ENCODE results near the gene BRINP1. TPM values are rescaled to one million over a fixed set of nuclear protein-coding genes. Genes with fewer than 3 reads are reported as not detected.

Gene BRINP1
- total RNA-seq, 1 donor from 2014 or later, result 0.27 TPM

DNA sequence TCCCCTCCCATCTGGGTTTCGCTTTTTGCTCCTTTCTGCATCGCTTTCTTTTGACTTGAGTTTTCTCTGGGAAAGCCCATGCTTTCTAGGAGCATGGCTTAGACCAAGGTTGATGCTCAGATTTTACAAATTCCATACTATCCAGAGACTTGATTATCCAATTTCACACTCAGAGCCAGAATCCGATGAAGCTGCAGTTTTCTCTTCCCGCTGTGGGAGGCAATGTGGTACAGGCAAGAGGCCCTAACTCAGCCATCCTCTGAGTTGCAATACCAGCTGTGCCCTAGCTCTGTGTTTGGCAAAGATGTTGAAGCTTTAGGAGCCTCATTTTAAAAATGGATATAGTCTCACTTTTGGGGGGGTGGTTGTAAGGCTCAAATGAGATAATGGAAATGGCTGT lies 85.1 kb downstream of the BRINP1 start:
- no peak for ATAC-seq
- intact Hi-C loops (cut with micrococcal nuclease), result loop anchor here (10.0 kb wide), 1 partner anchor 289 kb away; no protein-coding TSS in a partner anchor
- no peak for DNase-seq

DNA sequence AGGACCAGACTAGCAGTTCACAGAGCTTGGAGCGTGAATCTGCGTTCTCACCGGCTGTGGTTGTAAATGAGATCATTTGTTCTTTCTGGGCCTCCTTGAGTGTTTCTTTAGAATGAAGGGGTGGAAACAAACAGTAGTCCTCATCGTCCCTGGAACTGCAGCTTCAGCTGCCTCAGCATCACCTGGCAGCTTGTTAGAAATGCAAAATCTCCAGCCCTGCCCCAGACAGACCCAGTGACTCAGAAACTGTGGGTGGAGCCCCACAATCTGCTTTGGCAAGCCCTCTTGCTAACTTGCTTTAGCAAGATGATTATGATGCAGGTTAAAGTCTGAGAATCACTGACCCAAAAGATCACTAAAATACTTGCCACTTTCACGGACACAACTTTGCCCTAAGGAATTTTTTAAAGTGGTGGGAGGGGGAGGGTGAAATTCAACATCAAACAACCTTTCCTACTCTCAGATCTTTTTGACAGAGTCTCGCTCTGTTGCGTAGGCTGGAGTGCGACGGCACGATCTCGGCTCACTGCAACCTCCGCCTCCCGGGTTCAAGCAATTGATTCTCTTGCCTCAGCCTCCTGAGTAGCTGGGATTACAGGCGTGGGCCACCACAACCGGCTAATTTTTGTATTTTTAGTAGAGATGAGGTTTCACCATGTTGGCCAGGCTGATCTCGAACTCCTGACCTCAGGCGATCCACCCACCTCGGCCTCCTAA lies 86.0 kb downstream of the BRINP1 start:
- DNase-seq, result peak; percentile 34
- peak; percentile 52 for ATAC-seq
- intact Hi-C loops (cut with micrococcal nuclease), result loop anchor here (10.0 kb wide), 1 partner anchor 288 kb away; no protein-coding TSS in a partner anchor

DNA sequence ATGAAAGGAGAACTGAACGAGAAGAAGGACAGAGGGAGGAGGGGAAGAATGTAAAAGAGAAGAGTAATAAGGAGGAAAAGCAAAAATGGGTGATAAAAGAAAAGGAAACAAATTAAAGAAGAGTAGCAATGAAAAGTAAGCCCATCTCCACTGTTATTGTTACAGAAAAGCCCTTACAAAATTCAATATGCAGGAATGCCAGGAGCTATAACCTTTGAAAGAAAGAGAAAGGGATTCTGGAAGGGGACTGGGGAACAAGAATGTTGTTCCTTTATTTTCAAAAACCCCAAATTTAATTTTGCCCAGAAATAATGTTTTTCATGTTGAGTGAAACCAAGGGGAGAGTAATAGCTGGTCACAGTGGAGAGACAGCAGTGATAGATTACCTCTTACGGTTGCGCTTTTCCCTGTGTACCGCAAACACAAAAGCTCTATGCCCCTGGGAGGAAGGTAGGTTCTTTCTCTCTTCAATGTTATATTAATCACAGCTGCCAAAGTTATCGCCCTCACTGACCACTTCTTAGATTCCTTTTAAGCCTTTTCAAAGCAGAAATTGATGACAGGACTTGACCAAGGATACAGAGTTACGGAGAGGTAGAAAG lies 86.7 kb downstream of the BRINP1 start:
- ATAC-seq (no peak), DNase-seq (no peak)
- intact Hi-C loops (cut with micrococcal nuclease), result loop anchor here (10.0 kb wide), 1 partner anchor 288 kb away; no protein-coding TSS in a partner anchor

DNA sequence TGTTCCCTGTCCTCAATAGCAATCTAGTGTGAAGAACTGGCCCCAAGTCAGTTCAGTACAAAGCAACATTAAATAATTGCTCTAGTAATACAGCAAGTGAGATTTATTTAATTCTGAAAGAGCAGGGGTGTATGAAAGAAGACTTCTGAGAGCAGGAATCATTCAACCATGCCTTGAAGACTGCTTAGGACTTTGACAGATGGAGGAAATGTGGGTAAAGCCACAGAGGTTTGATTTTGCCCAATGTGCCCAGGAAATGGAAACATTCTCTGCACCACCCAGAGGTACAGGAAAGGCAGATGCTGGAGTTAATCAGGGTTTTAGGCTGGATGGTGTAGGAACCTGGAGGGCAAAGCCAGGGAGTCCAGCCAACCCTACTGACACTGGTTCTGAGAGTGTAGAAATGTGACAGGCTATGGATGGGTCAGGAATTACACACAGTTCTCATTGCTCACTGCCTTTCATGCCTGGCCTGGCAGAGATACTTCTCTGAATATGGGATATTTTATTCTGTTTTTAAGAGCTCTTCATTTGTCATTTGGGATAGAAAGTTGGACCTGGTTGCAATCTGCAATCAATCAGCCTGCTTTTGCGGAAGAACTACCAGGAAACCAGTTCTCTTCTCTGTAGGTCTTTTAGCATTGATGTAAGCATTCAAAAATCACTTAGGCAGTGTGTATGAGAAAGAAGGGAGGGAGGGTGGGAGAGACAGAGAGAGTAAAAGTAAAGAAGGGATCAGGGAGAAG lies 88.3 kb downstream of the BRINP1 start:
- DNase-seq (no peak), ATAC-seq (no peak)
- intact Hi-C loops (cut with micrococcal nuclease), result loop anchor here (10.0 kb wide), 1 partner anchor 286 kb away; no protein-coding TSS in a partner anchor

DNA sequence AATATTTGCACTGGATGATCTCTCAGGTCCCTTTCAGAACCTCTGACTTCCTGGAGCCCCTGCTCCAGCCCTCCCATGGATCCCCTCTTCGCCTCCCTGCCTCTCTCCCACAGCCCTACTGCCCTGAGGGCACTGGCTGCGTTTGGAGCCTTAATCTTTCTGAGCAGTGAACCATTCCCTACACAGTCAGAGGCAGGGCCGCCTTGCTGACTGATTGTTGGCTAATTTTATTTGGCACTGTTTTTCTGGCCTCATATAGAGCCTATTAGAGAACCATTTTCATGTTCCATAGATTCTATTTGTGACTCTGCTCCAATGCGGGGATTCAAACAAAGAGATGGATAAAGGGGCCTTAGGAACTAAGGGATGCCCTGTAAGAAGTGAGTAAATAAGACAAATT lies 91.1 kb downstream of the BRINP1 start:
- no peak for ATAC-seq
- intact Hi-C loops (cut with micrococcal nuclease), result no loop called here
- DNase-seq, result no peak

DNA sequence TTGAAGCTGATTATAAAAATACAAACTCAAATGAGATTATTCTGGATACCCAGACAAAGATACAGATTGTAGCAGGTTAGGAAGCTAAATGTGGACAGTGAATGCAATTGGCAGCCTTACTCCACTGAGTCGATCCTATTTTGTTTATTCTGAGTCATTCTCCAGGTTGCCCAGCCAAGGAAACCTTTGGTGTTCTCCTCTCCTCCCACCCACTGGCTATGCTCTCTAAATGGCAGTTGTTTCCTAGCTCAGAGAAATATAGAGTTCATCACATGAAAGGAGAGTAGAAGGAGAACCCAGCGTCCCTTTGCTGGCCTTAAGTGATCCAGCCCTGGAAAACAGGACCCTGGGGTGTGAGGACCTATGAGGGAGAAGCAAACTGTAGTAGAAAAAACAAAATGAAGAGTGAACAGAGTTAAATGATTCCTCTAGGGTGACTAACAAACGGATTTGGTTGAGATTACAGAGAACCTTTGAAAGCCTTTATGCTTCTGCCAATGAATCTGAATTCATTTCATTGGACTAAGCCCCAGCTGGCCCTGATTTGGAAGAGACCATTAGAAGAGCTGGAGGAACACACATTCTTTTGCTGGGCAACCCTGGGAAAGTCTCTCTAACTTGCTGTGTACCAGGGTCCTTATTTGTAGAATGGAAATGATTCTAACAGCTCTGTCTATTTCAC lies 95.1 kb downstream of the BRINP1 start:
- intact Hi-C loops (cut with micrococcal nuclease), result no loop called here
- ATAC-seq (peak; percentile 71), DNase-seq (no peak)

DNA sequence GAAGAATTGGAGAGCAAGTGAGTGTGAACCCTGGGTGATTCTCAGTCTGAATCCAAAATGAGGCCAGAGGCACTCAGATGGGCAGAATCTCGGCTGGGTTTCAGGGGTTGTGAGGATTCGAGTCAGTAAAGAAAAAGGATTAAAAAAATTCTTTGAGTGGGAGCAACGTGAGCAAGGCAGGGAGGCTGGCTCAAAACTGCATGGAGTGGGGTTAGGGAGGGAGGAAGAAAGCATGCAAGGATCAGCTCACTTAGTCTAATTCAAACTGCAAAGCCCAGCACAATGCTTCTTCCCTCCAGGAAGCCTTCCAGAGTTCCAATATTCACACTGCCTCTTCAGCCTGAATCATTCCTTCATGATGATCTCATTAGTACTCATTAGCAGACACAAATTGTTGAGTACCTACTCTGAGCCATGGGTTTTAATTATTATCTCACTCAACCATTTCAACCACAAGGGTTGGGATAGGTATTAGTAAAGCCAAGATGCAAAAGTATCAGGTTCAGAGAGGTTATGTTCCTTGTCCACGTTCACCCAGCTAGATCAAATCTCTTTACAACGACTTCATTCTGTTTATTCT lies 95.8 kb downstream of the BRINP1 start:
- DNase-seq, result no peak
- intact Hi-C loops (cut with micrococcal nuclease), result no loop called here
- ATAC-seq, result peak; percentile 12

DNA sequence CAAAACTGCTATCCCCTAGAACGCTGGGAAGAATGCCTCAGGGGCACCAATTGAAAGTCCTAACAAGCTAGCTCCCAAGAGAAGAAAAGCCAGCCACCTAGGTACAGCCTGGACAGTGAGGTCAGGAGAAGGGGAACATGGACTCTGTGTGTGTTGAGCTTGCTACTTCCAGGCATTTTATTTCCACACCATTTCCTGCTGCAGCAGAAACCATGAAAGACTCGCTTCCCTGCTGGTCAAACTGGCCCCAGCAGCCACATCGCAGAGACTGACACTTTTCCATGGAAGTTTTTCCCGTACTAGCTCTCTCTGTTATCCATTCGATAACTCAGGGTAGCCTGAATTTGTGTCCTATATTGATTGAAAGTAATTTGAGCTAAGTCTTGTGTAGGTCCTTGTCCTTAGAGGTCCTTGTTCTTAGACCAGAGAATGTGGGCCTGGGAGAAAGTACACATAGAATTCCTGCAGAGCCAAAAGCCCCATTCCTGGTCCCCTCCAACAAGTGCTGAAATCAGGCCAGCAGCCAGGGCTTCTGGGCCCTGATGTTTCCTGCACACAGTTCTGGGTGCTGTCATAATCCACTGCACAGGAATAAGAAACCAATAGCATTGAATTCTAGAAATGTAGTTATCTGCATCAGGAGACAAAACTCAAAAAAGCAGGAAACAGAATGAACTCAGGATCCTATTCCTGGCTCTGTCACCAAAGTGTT lies 96.6 kb downstream of the BRINP1 start:
- ATAC-seq (peak; percentile 36), DNase-seq (peak; percentile 32)
- intact Hi-C loops (cut with micrococcal nuclease), result no loop called here

DNA sequence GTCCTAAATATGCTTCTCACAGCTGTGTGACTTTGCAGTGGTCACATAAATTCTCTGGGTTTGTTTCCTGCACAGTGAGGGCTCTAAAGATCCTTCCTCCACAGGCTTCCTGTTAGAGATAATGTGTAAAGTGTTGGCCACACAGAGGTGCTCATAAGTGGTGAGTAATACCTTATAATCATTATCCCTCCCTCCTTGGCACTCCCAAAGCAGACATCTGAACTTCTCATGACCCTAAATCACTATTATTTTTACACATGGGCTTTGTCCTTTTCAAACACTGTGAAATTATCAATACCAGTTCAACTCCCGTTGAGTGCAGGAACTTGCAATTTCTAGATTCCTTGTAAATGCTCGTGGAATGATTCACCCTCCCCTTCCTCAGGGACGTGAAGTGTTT lies 100.2 kb downstream of the BRINP1 start:
- DNase-seq (no peak), ATAC-seq (no peak)
- intact Hi-C loops (cut with micrococcal nuclease), result no loop called here

DNA sequence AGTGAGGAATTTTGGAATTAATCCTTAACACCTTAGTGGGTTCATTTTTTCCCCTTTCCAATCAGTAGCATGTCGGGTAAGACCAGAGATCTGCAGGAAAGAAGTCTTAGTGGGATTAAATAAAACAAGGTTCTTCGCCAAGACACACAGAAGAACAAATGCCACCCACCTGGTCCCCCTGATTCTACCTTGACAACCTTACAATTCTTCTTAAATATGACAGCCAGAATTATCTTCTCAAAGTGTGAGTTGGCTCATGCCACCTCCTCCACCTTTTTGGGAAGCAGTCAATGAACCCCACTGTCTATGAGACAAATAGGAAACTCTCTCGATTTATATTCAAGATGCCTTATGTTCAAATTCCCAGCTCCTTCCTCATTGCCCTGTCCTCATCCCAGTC lies 105.1 kb downstream of the BRINP1 start:
- ATAC-seq (no peak), DNase-seq (no peak)
- intact Hi-C loops (cut with micrococcal nuclease), result no loop called here

DNA sequence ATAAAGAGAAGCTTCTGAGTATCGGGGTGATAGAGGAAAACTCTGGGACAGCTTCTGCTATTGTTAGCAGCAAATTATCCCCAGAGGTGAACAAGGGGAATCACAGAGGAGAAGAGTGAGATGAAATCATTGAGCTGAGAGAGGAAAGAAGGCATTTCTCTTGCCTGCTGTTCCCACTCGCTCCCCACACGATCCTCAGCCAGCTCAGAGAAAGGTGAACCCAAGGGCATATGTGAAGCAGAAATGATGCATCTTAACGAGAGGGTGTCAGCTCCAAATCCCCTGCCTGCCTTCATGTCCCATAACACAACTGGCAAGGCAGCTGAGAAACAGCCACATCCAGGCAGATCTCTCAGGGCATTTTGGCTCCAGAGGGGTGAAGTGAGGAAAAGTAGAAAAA lies 111.6 kb downstream of the BRINP1 start:
- intact Hi-C loops (cut with micrococcal nuclease), result no loop called here
- DNase-seq, result no peak
- ATAC-seq, result no peak

DNA sequence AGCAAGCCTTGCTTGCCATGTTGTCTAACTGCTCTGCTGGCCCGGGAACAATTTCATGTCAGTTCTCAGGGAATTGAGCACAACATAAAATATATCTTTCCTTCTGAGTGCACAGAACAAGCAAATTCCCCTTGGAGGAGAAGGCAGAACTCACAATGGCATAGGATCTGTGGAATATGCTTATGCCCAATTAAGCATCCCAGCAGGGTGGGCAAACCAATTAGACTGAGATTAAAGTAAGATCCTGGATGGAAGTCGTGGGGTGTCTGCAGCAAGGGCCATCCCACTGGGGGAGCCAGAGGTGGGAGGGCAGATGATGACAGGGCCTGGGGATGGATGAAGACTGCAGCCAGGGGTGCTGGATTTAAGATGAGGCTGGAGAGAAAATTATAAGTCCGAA lies 114.1 kb downstream of the BRINP1 start:
- DNase-seq, result no peak
- intact Hi-C loops (cut with micrococcal nuclease), result no loop called here
- ATAC-seq, result no peak

DNA sequence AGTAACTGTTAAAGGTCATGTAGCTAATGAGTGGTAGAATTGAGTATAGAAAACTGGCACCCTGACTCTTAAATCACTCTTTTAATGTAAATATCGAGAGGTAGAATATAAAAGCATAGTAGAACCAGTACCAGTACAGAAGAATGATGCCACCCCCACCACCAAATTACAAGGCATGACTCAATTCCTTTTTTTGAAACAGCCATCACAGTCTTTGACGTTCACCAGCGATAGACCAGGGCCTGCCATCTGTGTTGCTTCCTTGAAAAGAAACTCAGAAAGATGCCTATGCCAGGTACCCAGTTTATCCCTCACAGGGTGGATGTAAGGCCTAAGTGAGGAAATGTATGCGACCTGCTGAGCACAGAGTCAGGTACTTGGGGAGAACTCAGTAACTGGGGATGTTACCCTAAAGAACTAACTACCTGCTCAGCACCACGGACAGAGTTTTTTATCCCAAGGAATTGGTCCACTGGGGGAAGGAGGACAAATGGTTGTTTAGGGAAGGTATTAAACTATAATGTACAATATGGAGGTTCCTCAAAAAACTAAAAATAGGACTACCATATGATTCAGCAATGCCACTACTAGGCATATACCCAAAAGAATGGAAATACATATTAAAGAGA lies 116.5 kb downstream of the BRINP1 start:
- no peak for DNase-seq
- intact Hi-C loops (cut with micrococcal nuclease), result no loop called here

DNA sequence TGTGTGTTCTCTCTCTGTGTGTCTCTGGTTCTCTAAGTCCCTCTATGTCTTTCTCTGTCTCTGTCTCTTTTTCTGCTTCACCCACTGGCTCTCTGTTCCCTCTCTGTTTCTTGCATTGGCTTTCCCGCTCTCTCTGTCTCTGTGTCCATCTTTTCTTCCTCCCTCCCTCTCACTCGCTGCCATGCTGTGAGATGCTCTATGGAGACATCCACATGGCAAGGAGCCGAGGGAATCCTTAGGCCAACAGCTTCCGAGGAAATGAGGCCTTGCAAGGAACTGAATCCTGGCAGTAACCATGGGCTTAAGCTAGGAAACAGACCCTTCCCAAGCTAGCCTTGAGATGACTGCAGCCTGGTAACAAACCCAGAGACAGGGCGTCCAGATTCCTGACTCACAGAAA lies 117.3 kb downstream of the BRINP1 start:
- no peak for DNase-seq
- ATAC-seq, result no peak
- intact Hi-C loops (cut with micrococcal nuclease), result no loop called here

More for the DNA sequence above, 116.5 kb downstream of the BRINP1 start:
- no peak for ATAC-seq

DNA sequence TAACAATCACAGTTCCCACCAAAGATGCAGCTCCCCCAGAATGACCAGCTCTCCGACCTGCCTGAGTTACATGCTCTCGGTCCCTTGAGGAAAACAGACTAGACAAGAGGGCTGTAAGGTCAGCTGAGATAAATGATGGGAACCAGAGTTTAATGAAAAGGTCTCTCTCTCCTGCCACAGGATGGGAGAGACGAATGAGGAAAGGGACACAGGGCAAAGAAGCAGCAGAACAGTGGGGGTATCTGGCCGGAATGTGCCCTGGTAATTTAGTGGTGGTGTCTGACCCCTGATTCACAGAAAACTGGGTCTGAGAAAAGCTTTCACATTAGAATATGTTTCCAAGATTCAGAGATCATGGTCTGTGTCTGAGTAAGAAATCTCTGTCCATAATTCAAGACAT lies 118.5 kb downstream of the BRINP1 start:
- DNase-seq (no peak), ATAC-seq (no peak)
- intact Hi-C loops (cut with micrococcal nuclease), result no loop called here

DNA sequence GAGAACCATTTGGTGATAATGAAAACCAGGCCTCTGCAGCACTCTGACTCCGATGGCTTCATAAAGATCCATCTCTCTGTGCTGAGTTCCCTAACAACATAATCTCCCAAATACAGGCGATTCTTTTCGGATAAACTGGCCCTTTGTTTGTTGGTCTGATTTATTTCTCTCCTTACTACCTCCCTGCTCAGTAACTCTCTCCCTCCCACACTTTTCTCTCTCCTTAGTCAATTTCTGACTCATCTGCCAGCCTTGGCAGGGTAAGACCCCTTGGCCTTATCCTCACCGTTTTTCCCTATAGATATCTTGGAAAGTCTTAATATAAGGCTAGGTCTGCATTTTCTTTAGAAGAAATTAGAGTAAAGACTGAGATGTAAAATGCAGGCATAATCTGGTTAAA lies 128.7 kb downstream of the BRINP1 start:
- intact Hi-C loops (cut with micrococcal nuclease), result no loop called here
- ATAC-seq, result no peak
- no peak for DNase-seq

DNA sequence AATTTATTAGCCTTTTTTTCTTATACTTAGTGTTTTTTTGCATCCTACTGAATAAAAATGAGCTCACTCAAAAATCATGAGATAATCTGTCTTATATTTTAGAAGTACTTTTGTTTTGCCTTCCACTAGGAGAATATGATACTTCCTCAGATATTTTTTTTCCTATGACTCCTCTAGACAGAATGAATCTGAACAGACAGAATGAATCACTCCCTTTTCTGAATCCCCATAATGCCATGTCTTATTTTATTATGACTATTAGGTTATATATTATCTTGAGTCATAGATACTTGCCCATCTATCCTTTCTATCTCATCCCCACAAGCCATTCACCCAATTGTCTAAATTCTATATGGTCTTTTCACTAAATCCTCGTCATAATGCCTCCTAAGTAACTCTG lies 134.6 kb downstream of the BRINP1 start:
- ATAC-seq (no peak), DNase-seq (no peak)
- intact Hi-C loops (cut with micrococcal nuclease), result no loop called here

DNA sequence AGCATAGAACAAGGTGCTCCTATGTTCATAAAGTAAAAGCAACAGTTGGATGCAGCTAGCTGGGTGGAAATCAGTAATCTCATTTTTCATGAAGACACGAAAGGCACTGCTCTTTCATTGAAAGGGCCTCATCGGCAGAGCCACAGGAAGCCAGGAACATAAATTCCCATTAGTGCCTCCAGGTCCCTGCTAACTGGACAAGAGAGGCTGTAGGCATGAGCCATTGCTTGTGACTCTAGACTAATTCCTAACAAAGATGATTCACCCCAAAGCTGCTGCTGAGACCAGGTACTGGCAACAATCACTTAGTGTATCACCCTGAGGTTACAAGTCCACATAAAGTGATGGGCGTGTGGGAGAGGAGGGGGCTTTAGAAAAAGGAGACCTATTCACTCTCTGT lies 141.8 kb downstream of the BRINP1 start:
- intact Hi-C loops (cut with micrococcal nuclease), result no loop called here
- no peak for ATAC-seq
- no peak for DNase-seq
